Neural cell (in vitro differentiated cells): ENCODE measurements around the gene ESYT2.

Source experiments
- CTCF ChIP-seq: fragments of 450-650 bp; IDR thresholded peaks from 2 replicates; pipeline ENCODE4 v1.5.1; 2014; ENCODE audit warnings: antibody characterized with exemption, mild to moderate bottlenecking, moderate library complexity; ENCODE audit not compliant: poor library complexity, severe bottlenecking
- EP300 ChIP-seq: fragments of 450-650 bp; conservative IDR thresholded peaks from 2 replicates; pipeline ENCODE4 v1.6.1; 2014; ENCODE audit warnings: antibody characterized with exemption, mild to moderate bottlenecking, moderate library complexity; ENCODE audit not compliant: poor library complexity, severe bottlenecking
- EZH2 ChIP-seq: fragments of 200-600, 300-800 bp; shearing (Covaris generic), sonication (generic); IDR thresholded peaks from 2 replicates; pipeline ENCODE4 v1.6.1; 2014; ENCODE audit warnings: antibody characterized with exemption, low read length, borderline replicate concordance, mild to moderate bottlenecking; ENCODE audit not compliant: insufficient read depth, poor library complexity, severe bottlenecking
- POLR2AphosphoS5 ChIP-seq: IDR thresholded peaks from 2 replicates; pipeline ENCODE4 v1.6.1; 2012
- RAD21 ChIP-seq: fragments of 450-650 bp; conservative IDR thresholded peaks from 2 replicates; pipeline ENCODE4 v1.6.1; 2014; ENCODE audit warnings: antibody characterized with exemption, mild to moderate bottlenecking, moderate library complexity
- REST ChIP-seq: IDR thresholded peaks from 2 replicates; pipeline ENCODE4 v1.6.1; 2012; ENCODE audit warnings: borderline replicate concordance
- SMC3 ChIP-seq: fragments of 450-650 bp; conservative IDR thresholded peaks from 2 replicates; pipeline ENCODE4 v1.6.1; 2014; ENCODE audit warnings: antibody characterized with exemption, mild to moderate bottlenecking, moderate library complexity; ENCODE audit not compliant: poor library complexity

- TF ChIP-seq REST: no peak
- TF ChIP-seq CTCF: no peak
- no peak for TF ChIP-seq RAD21
- TF ChIP-seq POLR2AphosphoS5: no peak
- TF ChIP-seq EZH2: no peak
- TF ChIP-seq EP300: no peak
- TF ChIP-seq SMC3: no peak
These were observed 85.2 kb downstream of the ESYT2 start for GRCh38 chr7:158744070-158744469.
